ENCODE measurements around the gene DBNL. TPM values are rescaled to one million over a fixed set of nuclear protein-coding genes. Genes with fewer than 3 reads are reported as not detected.

The DBNL gene
- total and polyA plus RNA-seq, 8 donors: 22.1 to 53.7 (median 34.7) TPM

- FAIRE-seq (no peak), DNase-seq (peak in 1 of 6 donors; percentile 15), ATAC-seq (peak in 1 of 4 donors; percentile 2)
- intact Hi-C loops (cut with DNase I): no loop called here
- Histone ChIP-seq H3K27ac (no peak overlapping the region), H3K36me3 (peaks cover 0 to 13% (median 0%) of the 10 kb centered on the region in 3 donors), H3K27me3 (no peaks in the 10 kb centered on the region), H3K4me3 (no peak overlapping the region), H3K9me3 (no peaks in the 10 kb centered on the region), H3K4me1 (peaks cover 0 to 14% (median 7%) of the 10 kb centered on the region in 3 donors)
- 73 to 79% methylated on average over 8 of the region's 8 CpGs for WGBS, 2 donors
- TF ChIP-seq, protein P1, sequence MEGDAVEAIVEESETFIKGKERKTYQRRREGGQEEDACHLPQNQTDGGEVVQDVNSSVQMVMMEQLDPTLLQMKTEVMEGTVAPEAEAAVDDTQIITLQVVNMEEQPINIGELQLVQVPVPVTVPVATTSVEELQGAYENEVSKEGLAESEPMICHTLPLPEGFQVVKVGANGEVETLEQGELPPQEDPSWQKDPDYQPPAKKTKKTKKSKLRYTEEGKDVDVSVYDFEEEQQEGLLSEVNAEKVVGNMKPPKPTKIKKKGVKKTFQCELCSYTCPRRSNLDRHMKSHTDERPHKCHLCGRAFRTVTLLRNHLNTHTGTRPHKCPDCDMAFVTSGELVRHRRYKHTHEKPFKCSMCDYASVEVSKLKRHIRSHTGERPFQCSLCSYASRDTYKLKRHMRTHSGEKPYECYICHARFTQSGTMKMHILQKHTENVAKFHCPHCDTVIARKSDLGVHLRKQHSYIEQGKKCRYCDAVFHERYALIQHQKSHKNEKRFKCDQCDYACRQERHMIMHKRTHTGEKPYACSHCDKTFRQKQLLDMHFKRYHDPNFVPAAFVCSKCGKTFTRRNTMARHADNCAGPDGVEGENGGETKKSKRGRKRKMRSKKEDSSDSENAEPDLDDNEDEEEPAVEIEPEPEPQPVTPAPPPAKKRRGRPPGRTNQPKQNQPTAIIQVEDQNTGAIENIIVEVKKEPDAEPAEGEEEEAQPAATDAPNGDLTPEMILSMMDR (IDR thresholded peaks at IDR 0.05): no peak
These were observed 2.0 kb downstream of the DBNL start for GRCh38 chr7:44046321-44047061.

GRCh38 chr7:44048031-44048795, 3.7 kb downstream of the DBNL start:
- 91% methylated on average over 7 of the region's 7 CpGs for WGBS, 2 donors
- no peaks in the 10 kb centered on the region for H3K9me3 ChIP-seq
- no peak for ATAC-seq
- TF ChIP-seq, protein P1 (IDR thresholded peaks at IDR 0.05): no peak
- no peak overlapping the region for H3K27ac ChIP-seq
- no peak overlapping the region for H3K4me3 ChIP-seq
- H3K36me3 ChIP-seq: peaks cover 0 to 13% (median 0%) of the 10 kb centered on the region in 3 donors
- peak in 2 of 6 donors; percentile 10 to 43 for DNase-seq
- no peak for FAIRE-seq
- H3K27me3 ChIP-seq: no peaks in the 10 kb centered on the region
- H3K4me1 ChIP-seq: peaks cover 0 to 14% (median 7%) of the 10 kb centered on the region in 3 donors
- intact Hi-C loops (cut with DNase I): no loop called here

GRCh38 chr7:44050121-44050914, 5.8 kb downstream of the DBNL start:
- intact Hi-C loops (cut with DNase I): no loop called here
- TF ChIP-seq, protein P1 (IDR thresholded peaks at IDR 0.05): no peak
- Histone ChIP-seq H3K9me3 (no peaks in the 10 kb centered on the region), H3K27me3 (no peaks in the 10 kb centered on the region), H3K36me3 (peaks cover 0 to 13% (median 0%) of the 10 kb centered on the region in 3 donors), H3K4me1 (peaks cover 0 to 9% (median 5%) of the 10 kb centered on the region in 3 donors), H3K4me3 (no peak overlapping the region), H3K27ac (no peak overlapping the region)
- DNase-seq (peak in 3 of 6 donors; percentile 10 to 22 (median 16)), ATAC-seq (no peak), FAIRE-seq (no peak)
- WGBS, 2 donors: 92 to 93% methylated on average over 14 of the region's 14 CpGs

GRCh38 chr7:44050915-44051560, 6.5 kb downstream of the DBNL start:
- TF ChIP-seq, protein P1 (IDR thresholded peaks at IDR 0.05): no peak
- H3K27ac ChIP-seq: no peak overlapping the region

More at GRCh38 chr7:44050915-44051560, 6.5 kb downstream of the DBNL start:
- H3K4me1 ChIP-seq: peaks cover 0 to 2% (median 0%) of the 10 kb centered on the region in 3 donors
- H3K4me3 ChIP-seq: no peak overlapping the region
- ATAC-seq (no peak), FAIRE-seq (no peak), DNase-seq (peak in 3 of 6 donors; percentile 3 to 15 (median 12))
- 84 to 86% methylated on average over 8 of the region's 8 CpGs for WGBS, 2 donors
- H3K36me3 ChIP-seq: peaks cover 0 to 13% (median 0%) of the 10 kb centered on the region in 3 donors
- intact Hi-C loops (cut with DNase I): no loop called here
- H3K9me3 ChIP-seq: no peaks in the 10 kb centered on the region
- no peaks in the 10 kb centered on the region for H3K27me3 ChIP-seq

Data from pancreas (tissue), 10 donors.